Activated CD8-positive, alpha-beta memory T cell treated with anti-CD3 and anti-CD28 coated beads, Interleukin-2, amount 10 ng/mL, durations not matched to agents 7 days and 5 days (primary cell): Measurements from ENCODE around the gene TIMM21. TPM values are rescaled to one million over a fixed set of nuclear protein-coding genes. Genes with fewer than 3 reads are reported as not detected.
A peak's percentile ranks its signal among the peaks of the same experiment; 100 is the strongest.

Source experiments
- ATAC-seq: fragments of 150-1000 bp; cut with Tn5 transposase; one replicate; pipeline ENCODE4 v1.10.0; 2021; ENCODE audit warnings: moderate library complexity
- CTCF ChIA-PET: fragments of 350-600 bp; sonication (Branson Sonifier 250); formaldehyde crosslinking; loops from one replicate; lab custom pipeline; 2021; ENCODE audit warnings: antibody characterized with exemption; lab: Charles Lee
- DNase-seq: peaks from one replicate; pipeline ENCODE4 v3.0.0-alpha.2; 2020
- H3K27ac Mint-ChIP-seq: one replicate; pipeline ENCODE4 v1.8.0; 2021; ENCODE audit warnings: mild to moderate bottlenecking, mixed read lengths
- H3K27me3 Mint-ChIP-seq: one replicate; pipeline ENCODE4 v1.8.0; 2021; ENCODE audit warnings: mixed read lengths
- H3K36me3 Mint-ChIP-seq: one replicate; pipeline ENCODE4 v1.8.0; 2021; ENCODE audit warnings: mild to moderate bottlenecking, mixed read lengths
- H3K4me1 Mint-ChIP-seq: one replicate; pipeline ENCODE4 v1.8.0; 2021; ENCODE audit warnings: mixed read lengths
- H3K4me3 Mint-ChIP-seq: one replicate; pipeline ENCODE4 v1.8.0; 2021; ENCODE audit warnings: mild to moderate bottlenecking, moderate library complexity, mixed read lengths
- H3K9me3 Mint-ChIP-seq: one replicate; pipeline ENCODE4 v1.8.0; 2022; ENCODE audit warnings: low read depth, mixed read lengths
- total RNA-seq, 2 experiments: library from RNA; stranded (reverse); gene quantifications; one replicate each; pipeline ENCODE4 v1.2.3, GENCODE V29; 2021

Gene TIMM21, protein sequence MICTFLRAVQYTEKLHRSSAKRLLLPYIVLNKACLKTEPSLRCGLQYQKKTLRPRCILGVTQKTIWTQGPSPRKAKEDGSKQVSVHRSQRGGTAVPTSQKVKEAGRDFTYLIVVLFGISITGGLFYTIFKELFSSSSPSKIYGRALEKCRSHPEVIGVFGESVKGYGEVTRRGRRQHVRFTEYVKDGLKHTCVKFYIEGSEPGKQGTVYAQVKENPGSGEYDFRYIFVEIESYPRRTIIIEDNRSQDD
- total RNA-seq = 10 to 100 TPM; 30.4 to 37.4 TPM

DNA sequence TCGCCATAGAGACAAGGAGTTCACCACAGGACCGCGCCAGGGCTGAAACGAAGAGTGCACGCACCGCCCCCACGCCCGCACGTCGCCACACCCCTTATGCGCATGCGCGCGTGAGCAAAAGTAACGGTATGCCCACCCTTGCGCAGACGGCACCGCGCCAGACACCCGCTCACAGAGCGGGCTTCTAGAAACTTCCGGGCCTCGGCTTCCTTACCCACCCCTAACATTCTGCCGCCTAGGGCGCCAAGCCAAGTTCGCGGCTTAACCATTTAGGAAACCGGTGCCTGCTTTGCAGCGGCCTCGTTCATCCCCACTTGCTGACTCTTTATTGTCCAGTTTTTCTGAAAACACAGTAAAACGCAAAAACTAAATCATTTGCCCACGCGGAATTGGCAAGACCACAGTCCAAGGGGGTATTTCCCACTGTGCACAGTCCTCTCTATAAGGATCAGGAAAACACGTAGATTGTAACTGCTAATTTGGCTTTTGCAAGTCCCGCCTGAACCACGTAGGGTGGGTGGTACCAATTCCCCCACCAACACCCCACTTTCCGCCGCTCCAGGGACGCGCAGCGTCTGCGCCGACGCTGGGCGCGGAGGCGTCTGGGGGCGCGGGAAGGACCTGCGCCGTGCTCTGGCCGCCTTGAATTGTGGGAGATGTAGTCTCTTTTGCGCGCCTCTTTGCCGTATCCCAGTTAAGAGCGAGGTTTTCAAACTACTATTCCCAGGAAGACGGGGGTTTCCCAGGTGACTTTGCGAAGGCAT is at the start of gene TIMM21, which contains the start of gene FBXO15:
TSS of gene TIMM21 (plus strand) at position 745 of the 764 bp plus-strand sequence. CDS start 286 bp downstream, outside the sequence.
TSS of gene FBXO15 (minus strand) at position 56 of the 764 bp plus-strand sequence. CDS start at position 7, 49 bp downstream.
- peak; percentile 98 for DNase-seq
- peaks cover 5% of the 10 kb centered on the region for H3K27me3 Mint-ChIP-seq
- peak within 1 kb of the TSS; percentile 90 for H3K4me3 Mint-ChIP-seq
- H3K27ac Mint-ChIP-seq = peak within 1 kb of the TSS; percentile 99
- ATAC-seq = peak; percentile 90
- H3K9me3 Mint-ChIP-seq = no peaks in the 10 kb centered on the region
- H3K36me3 Mint-ChIP-seq = peaks cover 11% of the 10 kb centered on the region
- peaks cover 45% of the 10 kb centered on the region for H3K4me1 Mint-ChIP-seq
- CTCF ChIA-PET = no interaction called here

- peaks cover 4% of the 10 kb centered on the region for H3K4me1 Mint-ChIP-seq
- H3K27me3 Mint-ChIP-seq = peaks cover 4% of the 10 kb centered on the region
- H3K27ac Mint-ChIP-seq = no peak overlapping the region
- no peak overlapping the region for H3K4me3 Mint-ChIP-seq
- ATAC-seq (no peak), DNase-seq (no peak)
- CTCF ChIA-PET = no interaction called here
- peaks cover 3% of the 10 kb centered on the region for H3K9me3 Mint-ChIP-seq
- peaks cover 4% of the 10 kb centered on the region for H3K36me3 Mint-ChIP-seq
Observed at GRCh38 chr18:74108460-74108859, 39.9 kb upstream of the TIMM21 start.

DNA sequence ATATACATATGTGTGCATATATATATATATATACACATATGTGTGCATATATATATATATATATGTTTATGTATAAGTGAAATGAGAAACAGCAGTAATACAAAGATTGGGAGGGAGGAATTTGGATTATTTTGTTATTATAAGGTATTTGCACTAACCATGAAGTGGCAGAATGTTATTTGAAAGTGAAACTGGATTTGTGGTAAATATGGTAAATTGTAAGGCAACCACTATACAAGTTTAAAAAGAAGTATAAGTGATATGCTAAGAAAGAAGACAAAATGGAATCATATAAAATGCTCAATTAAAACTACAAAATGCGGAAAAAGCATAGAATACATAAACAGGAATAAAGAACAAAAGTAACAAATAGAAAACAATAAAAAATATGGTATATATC is 38.2 kb upstream of the TIMM21 start:
- ATAC-seq (no peak), DNase-seq (no peak)
- Mint-ChIP-seq H3K9me3 (peaks cover 3% of the 10 kb centered on the region), H3K27me3 (no peaks in the 10 kb centered on the region), H3K27ac (no peak overlapping the region), H3K36me3 (peaks cover 4% of the 10 kb centered on the region), H3K4me1 (peaks cover 4% of the 10 kb centered on the region), H3K4me3 (no peak overlapping the region)
- CTCF ChIA-PET = interaction anchor here (1.4 kb wide), 1 partner anchor 27 kb away, joined by 4 read pairs; no protein-coding TSS in a partner anchor

DNA sequence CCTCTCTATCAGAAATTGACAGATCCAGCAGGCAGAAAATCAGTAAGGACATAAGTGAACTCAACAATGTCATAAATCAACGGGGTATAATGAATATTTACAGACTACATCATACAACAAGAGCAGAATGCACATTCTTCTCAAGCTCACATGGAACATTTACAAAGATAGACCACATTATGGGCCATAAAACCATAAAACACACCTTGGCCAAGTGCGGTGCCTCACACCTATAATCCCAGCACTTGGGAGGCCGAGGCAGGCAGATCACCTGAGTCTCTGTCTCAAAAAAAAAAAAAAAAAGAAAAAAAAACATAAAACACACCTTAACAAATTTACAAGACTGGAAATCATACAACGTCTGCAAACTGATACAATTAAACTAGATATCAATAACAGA is 37.3 kb upstream of the TIMM21 start:
- CTCF ChIA-PET = no interaction called here
- H3K27me3 Mint-ChIP-seq = no peaks in the 10 kb centered on the region

DNA sequence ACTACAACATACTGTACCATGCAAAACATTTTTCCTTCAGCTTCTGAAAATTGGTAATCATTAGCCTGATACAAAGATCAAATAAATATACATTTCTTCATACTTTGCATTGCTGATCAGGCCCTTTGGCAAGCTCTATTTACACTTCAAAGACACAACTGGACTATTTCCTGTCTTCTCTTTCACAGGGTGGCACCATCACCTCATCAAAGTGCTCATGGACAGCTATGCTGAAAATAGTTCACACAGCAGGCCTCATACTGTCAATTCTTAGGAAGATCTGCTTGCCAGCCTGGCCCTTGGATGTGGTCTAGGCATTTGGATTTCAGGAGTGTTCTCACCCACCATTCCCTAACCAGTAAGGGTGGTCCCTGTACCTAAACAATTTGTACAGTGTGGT is 34.6 kb upstream of the TIMM21 start:
- Mint-ChIP-seq H3K9me3 (no peaks in the 10 kb centered on the region), H3K4me1 (peaks cover 4% of the 10 kb centered on the region), H3K36me3 (peaks cover 2% of the 10 kb centered on the region), H3K4me3 (no peak overlapping the region), H3K27me3 (no peaks in the 10 kb centered on the region), H3K27ac (no peak overlapping the region)
- DNase-seq = no peak
- CTCF ChIA-PET = interaction anchor here (1.8 kb wide), 1 partner anchor 31 kb away, joined by 9 read pairs; no protein-coding TSS in a partner anchor
- no peak for ATAC-seq

More for the DNA sequence above, 37.3 kb upstream of the TIMM21 start:
- peaks cover 4% of the 10 kb centered on the region for H3K4me1 Mint-ChIP-seq
- H3K36me3 Mint-ChIP-seq = peaks cover 4% of the 10 kb centered on the region
- H3K4me3 Mint-ChIP-seq = no peak overlapping the region
- peaks cover 3% of the 10 kb centered on the region for H3K9me3 Mint-ChIP-seq
- H3K27ac Mint-ChIP-seq = no peak overlapping the region
- ATAC-seq = no peak
- no peak for DNase-seq

GRCh38 chr18:74114116-74114515 is 34.2 kb upstream of the TIMM21 start:
- CTCF ChIA-PET = interaction anchor here (1.8 kb wide), 1 partner anchor 31 kb away, joined by 9 read pairs; no protein-coding TSS in a partner anchor
- ATAC-seq = no peak
- Mint-ChIP-seq H3K36me3 (peaks cover 2% of the 10 kb centered on the region), H3K4me3 (no peak overlapping the region), H3K4me1 (peaks cover 4% of the 10 kb centered on the region), H3K27ac (no peak overlapping the region), H3K9me3 (no peaks in the 10 kb centered on the region), H3K27me3 (no peaks in the 10 kb centered on the region)
- DNase-seq = no peak

GRCh38 chr18:74115046-74115445 is 33.3 kb upstream of the TIMM21 start:
- H3K4me3 Mint-ChIP-seq = no peak overlapping the region
- DNase-seq (no peak), ATAC-seq (no peak)
- CTCF ChIA-PET = no interaction called here
- peaks cover 3% of the 10 kb centered on the region for H3K4me1 Mint-ChIP-seq
- H3K27me3 Mint-ChIP-seq = peaks cover 1% of the 10 kb centered on the region
- no peaks in the 10 kb centered on the region for H3K36me3 Mint-ChIP-seq
- H3K27ac Mint-ChIP-seq = no peak overlapping the region
- H3K9me3 Mint-ChIP-seq = no peaks in the 10 kb centered on the region

DNA sequence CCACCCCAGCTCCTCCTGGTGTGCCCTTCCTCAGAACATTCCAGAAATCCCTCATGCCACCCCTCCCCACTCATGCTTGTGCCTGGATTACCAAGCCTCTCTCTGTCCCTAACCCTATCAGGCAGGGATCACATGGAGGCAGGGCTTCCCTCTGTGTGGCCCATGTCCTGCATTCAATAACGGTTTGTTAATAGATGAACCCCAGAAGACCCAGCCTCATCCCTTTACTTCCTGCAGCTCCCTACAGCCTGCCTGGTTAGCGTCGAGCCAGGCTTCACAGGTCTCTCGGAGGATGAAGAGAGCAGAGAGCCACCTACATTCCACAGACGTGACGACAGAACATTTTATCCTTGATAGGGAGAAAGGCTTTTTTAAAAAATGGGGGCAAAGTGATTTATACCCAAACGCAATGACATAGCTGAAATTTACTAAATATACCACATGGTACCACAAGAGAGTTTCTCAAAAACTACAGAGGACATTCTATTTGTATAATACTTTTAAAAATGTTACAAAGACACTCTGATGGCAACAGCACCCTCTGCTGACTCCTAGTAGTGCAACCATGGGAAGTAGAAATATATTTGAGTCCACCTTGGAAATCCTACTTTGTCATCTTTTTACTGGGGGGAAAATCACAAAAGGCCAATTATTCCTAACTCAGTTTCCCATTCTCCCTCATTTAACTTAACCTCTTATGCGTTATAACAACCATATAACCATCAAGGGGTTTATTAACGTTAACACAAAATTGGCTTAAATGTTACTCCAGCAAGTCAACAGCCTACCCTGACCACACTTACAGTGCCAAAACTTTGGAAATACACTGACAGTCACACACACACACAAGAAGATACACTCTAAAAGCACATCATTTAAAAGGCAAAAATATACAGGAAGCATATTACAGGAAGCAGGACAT is 31.4 kb upstream of the TIMM21 start:
- CTCF ChIA-PET = interaction anchor here (0.8 to 1.5 kb wide), 3 partner anchors 19 to 77 kb away, joined by 3 to 4 read pairs (median 3); no protein-coding TSS in a partner anchor
- Mint-ChIP-seq H3K27me3 (peaks cover 10% of the 10 kb centered on the region), H3K9me3 (no peaks in the 10 kb centered on the region), H3K4me1 (no peaks in the 10 kb centered on the region), H3K4me3 (no peak overlapping the region), H3K36me3 (no peaks in the 10 kb centered on the region), H3K27ac (no peak overlapping the region)
- no peak for ATAC-seq
- no peak for DNase-seq

- ATAC-seq = no peak
- Mint-ChIP-seq H3K36me3 (no peaks in the 10 kb centered on the region), H3K27me3 (peaks cover 13% of the 10 kb centered on the region), H3K4me3 (no peak overlapping the region), H3K27ac (no peak overlapping the region), H3K4me1 (no peaks in the 10 kb centered on the region), H3K9me3 (no peaks in the 10 kb centered on the region)
- CTCF ChIA-PET = no interaction called here
- DNase-seq = no peak
Observed at GRCh38 chr18:74123200-74123599, 25.1 kb upstream of the TIMM21 start.

- CTCF ChIA-PET = no interaction called here
- Mint-ChIP-seq H3K27me3 (peaks cover 13% of the 10 kb centered on the region), H3K9me3 (no peaks in the 10 kb centered on the region), H3K4me3 (no peak overlapping the region), H3K27ac (no peak overlapping the region), H3K4me1 (no peaks in the 10 kb centered on the region), H3K36me3 (no peaks in the 10 kb centered on the region)
- no peak for ATAC-seq
- no peak for DNase-seq
Observed at GRCh38 chr18:74124642-74125041, 23.7 kb upstream of the TIMM21 start.

DNA sequence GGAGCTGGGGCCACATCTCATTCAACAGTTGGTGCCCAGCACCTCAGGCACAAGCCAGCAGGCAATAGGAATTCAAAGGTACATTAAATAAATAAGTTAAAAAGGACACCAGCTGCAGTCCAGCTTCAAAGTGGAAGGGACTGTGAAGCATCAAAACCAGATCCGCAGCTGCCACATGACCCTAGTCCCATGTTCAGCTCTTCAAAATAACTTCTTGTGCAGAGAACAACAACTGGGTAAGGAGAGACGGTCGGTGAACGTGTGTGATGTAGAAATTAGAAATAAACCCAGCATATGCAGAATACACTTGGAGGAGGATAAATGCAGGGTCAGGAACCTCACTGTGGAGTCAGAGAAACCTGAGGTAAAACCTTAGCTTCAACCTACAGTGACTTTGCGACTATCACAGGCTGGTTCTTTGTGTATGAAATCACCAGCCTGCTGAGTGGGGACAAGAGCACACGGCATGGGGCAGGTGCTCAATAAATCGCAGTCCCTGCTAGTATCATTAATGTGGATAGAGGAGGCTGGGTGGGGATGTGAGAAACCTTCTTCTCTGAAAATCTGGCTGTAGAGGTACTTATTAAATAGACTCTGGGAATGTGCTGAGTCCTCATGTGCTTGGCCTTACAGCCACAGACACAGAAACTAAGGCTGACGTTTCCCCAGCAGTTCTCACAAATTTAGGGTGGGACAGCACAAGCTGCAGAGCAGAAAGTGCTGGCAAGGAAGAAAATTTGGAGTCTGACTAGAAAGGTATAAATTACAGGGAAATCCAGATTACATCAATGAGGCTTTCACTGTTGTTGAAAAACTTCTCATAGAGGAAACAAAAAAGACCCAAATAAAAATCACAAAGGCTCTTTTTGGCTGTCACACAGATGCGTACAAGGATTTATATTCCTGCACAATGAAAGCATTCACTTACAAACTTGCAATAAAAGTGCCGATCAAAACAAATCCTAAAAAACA is 21.4 kb upstream of the TIMM21 start:
- no peak overlapping the region for H3K4me3 Mint-ChIP-seq

DNA sequence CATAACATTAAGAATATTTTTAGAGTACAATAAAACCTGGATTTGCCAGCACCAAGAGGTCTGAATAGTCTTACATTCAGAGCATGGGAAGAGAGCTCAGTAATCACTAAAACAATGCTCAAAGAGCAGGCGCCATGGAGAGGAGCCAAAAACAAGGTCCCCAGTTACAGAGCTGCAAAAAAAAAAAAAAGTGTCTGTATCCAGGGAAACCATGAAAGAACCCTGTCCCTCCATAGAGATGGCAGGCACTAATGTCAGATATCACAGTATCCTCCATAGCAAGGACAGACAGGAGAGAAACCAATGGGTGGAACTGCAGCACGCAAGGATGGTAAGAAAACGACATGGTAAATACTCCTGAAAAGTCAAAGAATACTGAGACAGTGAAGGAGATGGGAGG is 20.2 kb upstream of the TIMM21 start:
- Mint-ChIP-seq H3K27ac (no peak overlapping the region), H3K36me3 (no peaks in the 10 kb centered on the region), H3K9me3 (no peaks in the 10 kb centered on the region), H3K4me1 (no peaks in the 10 kb centered on the region), H3K27me3 (no peaks in the 10 kb centered on the region), H3K4me3 (no peak overlapping the region)
- ATAC-seq = no peak
- CTCF ChIA-PET = no interaction called here
- no peak for DNase-seq

More for the DNA sequence above, 21.4 kb upstream of the TIMM21 start:
- H3K27me3 Mint-ChIP-seq = peaks cover 2% of the 10 kb centered on the region
- CTCF ChIA-PET = no interaction called here
- no peak for ATAC-seq
- no peaks in the 10 kb centered on the region for H3K4me1 Mint-ChIP-seq
- H3K27ac Mint-ChIP-seq = no peak overlapping the region
- H3K9me3 Mint-ChIP-seq = no peaks in the 10 kb centered on the region
- H3K36me3 Mint-ChIP-seq = no peaks in the 10 kb centered on the region
- DNase-seq = no peak
